SH-SY5Y (cell line): Measurements from ENCODE around the gene HCLS1.

Experiments used
- GATA2 ChIP-seq: IDR thresholded peaks from 2 replicates; pipeline ENCODE4 v1.6.1; 2011; ENCODE audit warnings: mild to moderate bottlenecking, low read depth, low read length
- GATA3 ChIP-seq: IDR thresholded peaks from 2 replicates; pipeline ENCODE4 v1.6.1; 2011; ENCODE audit warnings: low read depth, mild to moderate bottlenecking, low read length, moderate library complexity

The HCLS1 gene

DNA sequence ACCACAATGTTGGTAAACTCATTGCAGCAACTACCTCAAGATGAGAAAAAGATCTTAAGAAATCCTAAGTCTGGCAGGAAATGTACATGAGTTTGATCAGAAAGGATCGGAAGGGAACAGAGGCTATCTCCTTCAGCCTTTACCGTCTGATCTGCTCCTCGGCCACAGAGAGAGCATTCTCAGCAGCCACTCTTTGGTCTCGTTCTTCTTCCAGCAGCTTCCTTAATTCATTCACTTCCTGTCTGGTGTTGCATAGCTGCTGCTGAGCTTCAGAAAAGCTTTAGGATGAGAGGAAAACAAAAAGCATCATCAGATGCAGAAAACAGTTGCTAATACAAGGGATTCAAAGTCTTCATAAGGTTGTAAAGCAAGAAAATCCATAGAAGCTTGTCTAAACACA is 6.6 kb upstream of the HCLS1 start:
- TF ChIP-seq GATA2 (no peak), GATA3 (no peak)

DNA sequence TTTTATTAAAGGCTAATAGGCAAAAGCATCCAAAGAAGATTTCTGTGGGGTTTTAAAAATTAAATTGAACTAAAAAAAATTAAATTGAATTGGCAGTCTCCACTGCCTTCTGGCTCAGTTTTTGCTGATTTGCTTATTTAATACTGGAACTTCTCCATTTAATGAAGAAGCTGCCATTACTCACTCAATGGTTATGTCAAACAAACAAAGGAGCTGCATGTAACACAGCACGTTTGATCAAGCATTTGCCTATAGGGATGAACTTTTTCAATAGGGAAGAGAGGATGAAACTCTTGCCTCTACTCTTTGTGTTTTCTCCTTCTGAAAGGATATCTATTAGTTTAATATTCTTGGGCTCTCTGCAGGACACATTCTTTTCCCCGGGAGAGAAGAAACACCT is 4.8 kb upstream of the HCLS1 start:
- no peak for TF ChIP-seq GATA2

DNA sequence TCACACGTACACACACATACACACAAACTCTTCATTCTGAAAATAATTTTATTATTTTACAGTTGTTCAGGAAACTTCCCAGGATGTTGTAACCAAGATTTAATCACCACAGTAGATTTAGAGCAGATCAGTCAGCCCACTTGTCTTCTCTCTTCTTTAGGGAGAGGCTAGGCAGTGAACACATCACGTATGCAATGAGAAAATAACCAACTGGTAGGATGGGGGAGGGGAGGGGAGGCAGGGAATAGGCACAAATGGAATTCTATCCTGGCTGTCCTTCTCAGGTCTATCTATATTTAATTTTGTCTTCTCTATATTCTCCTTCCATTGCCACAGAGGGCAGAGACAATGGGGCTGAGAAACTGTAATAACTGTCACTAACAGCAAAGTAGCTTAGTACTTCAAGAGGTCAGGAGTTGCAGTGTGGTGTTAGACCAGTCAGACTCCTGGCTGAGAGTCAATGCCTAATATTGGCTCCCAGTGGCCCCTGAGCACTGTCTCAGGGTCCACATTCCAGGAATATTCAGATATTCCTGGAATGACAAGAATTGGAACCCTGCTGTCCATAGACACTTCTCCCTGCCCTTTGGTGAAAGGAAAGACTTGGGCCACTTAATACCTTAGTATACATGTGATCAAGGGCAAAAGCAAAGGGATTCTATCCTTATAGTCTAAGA is 2.6 kb upstream of the HCLS1 start:
- no peak for TF ChIP-seq GATA3
- no peak for TF ChIP-seq GATA2

GRCh38 chr3:121662742-121663141 is 2.0 kb upstream of the HCLS1 start:
- TF ChIP-seq GATA2 (no peak), GATA3 (no peak)

DNA sequence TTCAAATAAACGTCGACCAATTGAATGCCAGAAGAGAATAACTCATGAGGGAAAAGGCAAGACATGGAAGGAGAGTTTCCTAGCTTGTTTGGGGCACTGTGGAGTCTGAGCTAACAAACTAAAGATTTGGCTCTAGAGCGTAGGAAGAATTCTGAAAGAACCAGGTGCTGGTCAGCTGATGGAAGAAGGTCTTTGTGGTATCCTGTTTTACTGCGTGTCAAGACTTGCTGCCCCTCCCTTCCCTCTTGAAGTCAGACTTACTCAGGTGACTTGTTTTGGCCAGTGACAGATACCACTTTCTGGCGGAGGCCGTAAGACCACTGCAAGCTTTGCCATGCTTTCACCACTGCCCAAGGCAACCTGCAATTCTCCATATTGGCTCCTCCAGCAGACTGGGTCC is 673 bp upstream of the HCLS1 start:
- TF ChIP-seq GATA2 (no peak), GATA3 (no peak)

GRCh38 chr3:121659586-121659985 is 1.1 kb downstream of the HCLS1 start:
- TF ChIP-seq GATA2 (no peak), GATA3 (no peak)

DNA sequence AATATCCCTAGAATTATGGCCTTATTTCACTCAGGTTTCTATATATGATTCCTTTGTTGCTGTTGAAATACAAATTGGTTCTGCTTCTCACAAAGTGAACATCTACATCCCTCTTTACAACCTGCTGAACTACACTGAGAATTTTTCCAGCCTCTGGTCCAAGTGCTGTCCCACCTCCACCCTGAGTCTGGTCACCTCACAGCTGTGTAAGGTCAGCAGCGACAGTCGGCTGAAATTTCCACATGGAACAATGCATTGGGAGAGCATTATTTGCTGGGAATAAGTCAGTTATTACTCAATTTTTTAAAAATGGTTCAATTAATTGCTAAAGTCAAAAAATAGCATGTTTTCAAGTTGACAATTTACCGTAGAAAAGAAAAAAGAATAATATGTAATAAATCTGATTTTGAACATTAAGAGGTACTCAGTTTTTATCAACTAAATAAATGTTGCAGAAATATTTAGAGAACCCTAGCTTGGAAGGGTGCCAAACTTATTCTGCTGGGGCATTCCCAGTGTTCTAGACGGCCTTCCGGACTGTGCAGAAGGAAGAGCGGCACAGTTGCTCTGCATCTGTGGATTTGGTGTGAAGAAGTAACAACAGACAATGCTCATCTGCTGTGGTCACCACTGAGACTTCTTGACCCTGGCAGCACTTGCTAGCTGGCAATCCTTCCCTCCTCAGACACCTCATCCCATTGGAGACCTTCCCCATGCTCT is 1.8 kb downstream of the HCLS1 start:
- TF ChIP-seq GATA2 (no peak), GATA3 (no peak)

GRCh38 chr3:121654493-121655385 is 6.0 kb downstream of the HCLS1 start:
- TF ChIP-seq GATA3, result no peak

DNA sequence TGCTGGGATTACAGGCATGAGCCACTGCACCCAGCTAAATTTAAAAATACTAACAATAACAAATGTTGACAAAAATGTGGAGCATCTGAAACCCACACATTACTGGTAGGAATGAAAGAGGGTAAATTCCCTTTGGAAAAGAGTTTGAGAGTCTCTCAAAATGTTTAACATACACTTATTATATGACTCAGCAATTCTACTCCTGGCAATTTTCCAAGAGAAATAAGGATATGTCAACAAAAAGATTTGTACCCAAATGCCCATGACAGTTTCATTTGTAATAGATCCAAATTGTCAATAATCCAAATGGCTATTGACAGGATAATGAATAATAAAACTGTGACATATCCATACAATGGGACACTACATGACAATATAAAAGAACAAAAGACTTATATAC is 9.0 kb downstream of the HCLS1 start:
- TF ChIP-seq GATA2, result no peak

DNA sequence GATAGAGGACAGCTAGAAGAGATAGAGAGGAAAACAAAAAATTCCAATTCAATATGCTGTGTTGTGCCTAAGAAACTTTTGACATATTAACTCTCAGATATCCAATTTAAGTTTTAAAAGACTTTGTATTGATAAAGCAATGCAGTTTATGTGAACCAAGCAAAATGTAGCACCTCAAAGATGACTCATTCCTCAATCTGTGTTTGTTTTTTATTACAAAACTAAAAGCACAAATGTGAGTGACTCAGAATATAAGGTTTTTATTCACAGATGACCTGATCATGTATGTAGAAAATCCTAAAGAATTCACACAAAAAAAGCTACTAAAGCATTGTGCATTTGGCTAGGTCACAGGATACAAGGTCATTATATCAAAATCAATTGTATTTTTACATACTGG is 11.1 kb downstream of the HCLS1 start:
- no peak for TF ChIP-seq GATA3
- no peak for TF ChIP-seq GATA2

GRCh38 chr3:121648219-121648958 is 12.3 kb downstream of the HCLS1 start:
- TF ChIP-seq GATA3 (no peak), GATA2 (no peak)

DNA sequence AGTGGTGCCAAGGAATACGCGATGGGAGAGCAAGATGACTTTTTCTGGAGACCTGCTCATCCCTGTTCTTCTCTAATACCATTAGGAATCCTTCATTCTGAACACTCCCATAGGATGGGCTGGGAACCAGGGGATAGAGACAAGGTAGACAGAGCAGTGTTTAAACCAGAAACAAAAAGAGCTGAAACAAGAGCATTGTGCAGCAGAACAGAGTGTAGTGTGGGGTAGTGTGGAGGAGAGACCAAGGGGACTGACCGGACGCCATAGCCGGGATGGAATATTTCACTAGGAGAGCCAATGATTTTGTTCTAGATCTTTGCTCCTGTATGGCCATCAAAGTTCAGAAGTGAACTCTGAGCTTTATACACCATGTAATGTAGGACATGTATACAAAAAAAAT is 15.6 kb downstream of the HCLS1 start:
- TF ChIP-seq GATA3 (no peak), GATA2 (no peak)

GRCh38 chr3:121642601-121643314 is 17.9 kb downstream of the HCLS1 start:
- TF ChIP-seq GATA2 (no peak), GATA3 (no peak)

DNA sequence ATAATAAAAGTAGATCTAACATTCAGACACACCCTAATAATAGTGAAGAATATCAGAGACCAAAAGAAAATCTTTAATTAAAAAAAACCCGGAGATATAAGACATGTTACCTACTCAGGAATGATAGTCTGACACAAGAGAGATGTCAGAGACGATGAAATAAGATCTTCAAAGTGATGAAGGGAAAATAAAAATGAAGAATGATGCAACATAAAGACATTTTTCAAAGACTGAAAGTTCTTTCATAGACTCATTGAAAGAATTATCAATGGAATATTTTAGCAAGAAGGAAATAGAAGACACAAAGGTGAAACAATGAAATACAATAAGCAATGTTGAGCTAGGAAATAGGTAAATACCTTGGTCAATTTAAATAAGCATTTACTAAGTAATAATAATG is 19.6 kb downstream of the HCLS1 start:
- TF ChIP-seq GATA2 (no peak), GATA3 (no peak)
